Breast epithelium (tissue), 4 donors: ENCODE results near the gene CCDC17. TPM values are rescaled to one million over a fixed set of nuclear protein-coding genes. Genes with fewer than 3 reads are reported as not detected.

Experiments used
- DNase-seq, 2 donors: peaks; one replicate each; pipeline ENCODE4 v3.0.0-alpha.2; 2019; ENCODE audit warnings: low spot score in 2 of 2
- H3K27ac ChIP-seq, 2 donors: fragments of 200-600 bp; sonication (generic) in 1 of 2; one replicate each; pipeline ENCODE4 v1.5.1; 2016 to 2019; ENCODE audit warnings: mild to moderate bottlenecking in 1 of 2
- H3K27me3 ChIP-seq, 2 donors: fragments of 200-600 bp; sonication (generic) in 1 of 2; one replicate each; pipeline versions ENCODE4 v1.5.1 to v1.6.0; 2017 to 2019; ENCODE audit warnings: control low read depth in 1 of 2, mild to moderate bottlenecking in 1 of 2
- H3K36me3 ChIP-seq: fragments of 200-600 bp; one replicate; pipeline ENCODE4 v1.5.1; 2019
- H3K4me1 ChIP-seq, 2 donors: fragments of 200-600 bp; sonication (generic); one replicate each; pipeline ENCODE4 v1.5.1; 2016 to 2019; ENCODE audit warnings: control low read depth in 1 of 2
- H3K4me3 ChIP-seq, 3 donors: fragments of 200-600 bp; sonication (generic); 1 replicate in 2 of 3; 2 replicates in 1 of 3; pipeline ENCODE4 v1.5.1; 2016 to 2019; ENCODE audit warnings: mild to moderate bottlenecking in 3 of 3, moderate library complexity in 2 of 3
- H3K9me3 ChIP-seq, 2 donors: fragments of 200-600 bp; sonication (generic) in 1 of 2; one replicate each; pipeline ENCODE4 v1.5.1; 2016 to 2019; ENCODE audit warnings: control low read depth in 1 of 2
- POLR2A ChIP-seq: fragments of 450-650 bp; IDR thresholded peaks from one replicate; pipeline ENCODE4 v1.6.1; 2016; ENCODE audit warnings: antibody characterized with exemption, mild to moderate bottlenecking, moderate library complexity
- POLR2AphosphoS5 ChIP-seq, 3 donors: sonication (generic); formaldehyde crosslinking; IDR thresholded peaks; one replicate each; pipeline ENCODE4 v1.6.1; 2017; ENCODE audit warnings: antibody characterized with exemption in 3 of 3
- intact Hi-C: fragments of 100-400 bp; cut with DNase I; formaldehyde crosslinking; loops from one replicate; pipeline ENCODE4 v1.15.1; 2023; ENCODE audit warnings: low total_unique reads
- total RNA-seq, 3 donors: library from RNA; depleted of rRNA; stranded (reverse); fragments of >200 nt; gene quantifications; one replicate each; pipeline ENCODE4 v1.1.0, GENCODE V29; 2016
- TF ChIP-seq, protein P1 (sequence below), 3 donors: fragments of 450-650 bp; IDR thresholded peaks; one replicate each; pipeline ENCODE4 v1.5.1; 2016 to 2017; ENCODE audit warnings: antibody characterized with exemption in 3 of 3, mild to moderate bottlenecking in 3 of 3, moderate library complexity in 3 of 3

CCDC17 gene
- 1 to 10 TPM; 2.3 to 5.7 (median 4.5) TPM for total RNA-seq

DNA sequence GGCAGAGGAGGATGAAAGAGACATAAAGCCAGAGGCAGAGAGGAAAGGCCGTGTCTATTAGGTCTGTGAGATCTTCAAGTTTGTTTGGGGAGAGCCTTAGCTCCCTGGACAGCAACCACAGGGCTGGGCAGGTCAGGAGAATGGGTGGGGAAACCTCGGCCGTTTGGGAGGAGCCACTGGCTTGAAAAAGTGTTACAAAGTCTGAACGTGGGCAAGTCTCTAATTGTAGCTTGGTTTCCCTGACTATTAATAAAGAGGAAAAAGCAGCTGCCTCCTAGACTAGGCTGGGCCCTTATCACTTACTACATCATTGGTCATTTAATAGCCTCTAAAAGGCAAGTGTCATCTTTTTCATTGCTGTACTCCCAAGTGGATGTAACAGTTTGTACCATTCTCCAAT lies at the start of gene CCDC17:
CCDC17 (minus strand) TSS at position 83 of the 400 bp plus-strand sequence. CDS start 145 bp downstream, outside the sequence.
- Histone ChIP-seq H3K36me3 (peaks cover 8% of the 10 kb centered on the region), H3K27ac (peak within 1 kb of the TSS in 1 of 2 donors; percentile 69), H3K27me3 (no peaks in the 10 kb centered on the region), H3K4me3 (peak within 1 kb of the TSS; percentile 19 to 60 (median 20)), H3K9me3 (no peaks in the 10 kb centered on the region), H3K4me1 (no peaks in the 10 kb centered on the region)
- intact Hi-C loops = no loop called here
- no peak for DNase-seq
- TF ChIP-seq POLR2A (no peak), POLR2AphosphoS5 (IDR thresholded peaks at IDR 0.05) (no peak)
- TF ChIP-seq, protein P1, sequence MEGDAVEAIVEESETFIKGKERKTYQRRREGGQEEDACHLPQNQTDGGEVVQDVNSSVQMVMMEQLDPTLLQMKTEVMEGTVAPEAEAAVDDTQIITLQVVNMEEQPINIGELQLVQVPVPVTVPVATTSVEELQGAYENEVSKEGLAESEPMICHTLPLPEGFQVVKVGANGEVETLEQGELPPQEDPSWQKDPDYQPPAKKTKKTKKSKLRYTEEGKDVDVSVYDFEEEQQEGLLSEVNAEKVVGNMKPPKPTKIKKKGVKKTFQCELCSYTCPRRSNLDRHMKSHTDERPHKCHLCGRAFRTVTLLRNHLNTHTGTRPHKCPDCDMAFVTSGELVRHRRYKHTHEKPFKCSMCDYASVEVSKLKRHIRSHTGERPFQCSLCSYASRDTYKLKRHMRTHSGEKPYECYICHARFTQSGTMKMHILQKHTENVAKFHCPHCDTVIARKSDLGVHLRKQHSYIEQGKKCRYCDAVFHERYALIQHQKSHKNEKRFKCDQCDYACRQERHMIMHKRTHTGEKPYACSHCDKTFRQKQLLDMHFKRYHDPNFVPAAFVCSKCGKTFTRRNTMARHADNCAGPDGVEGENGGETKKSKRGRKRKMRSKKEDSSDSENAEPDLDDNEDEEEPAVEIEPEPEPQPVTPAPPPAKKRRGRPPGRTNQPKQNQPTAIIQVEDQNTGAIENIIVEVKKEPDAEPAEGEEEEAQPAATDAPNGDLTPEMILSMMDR (IDR thresholded peaks at IDR 0.05) = no peak

DNA sequence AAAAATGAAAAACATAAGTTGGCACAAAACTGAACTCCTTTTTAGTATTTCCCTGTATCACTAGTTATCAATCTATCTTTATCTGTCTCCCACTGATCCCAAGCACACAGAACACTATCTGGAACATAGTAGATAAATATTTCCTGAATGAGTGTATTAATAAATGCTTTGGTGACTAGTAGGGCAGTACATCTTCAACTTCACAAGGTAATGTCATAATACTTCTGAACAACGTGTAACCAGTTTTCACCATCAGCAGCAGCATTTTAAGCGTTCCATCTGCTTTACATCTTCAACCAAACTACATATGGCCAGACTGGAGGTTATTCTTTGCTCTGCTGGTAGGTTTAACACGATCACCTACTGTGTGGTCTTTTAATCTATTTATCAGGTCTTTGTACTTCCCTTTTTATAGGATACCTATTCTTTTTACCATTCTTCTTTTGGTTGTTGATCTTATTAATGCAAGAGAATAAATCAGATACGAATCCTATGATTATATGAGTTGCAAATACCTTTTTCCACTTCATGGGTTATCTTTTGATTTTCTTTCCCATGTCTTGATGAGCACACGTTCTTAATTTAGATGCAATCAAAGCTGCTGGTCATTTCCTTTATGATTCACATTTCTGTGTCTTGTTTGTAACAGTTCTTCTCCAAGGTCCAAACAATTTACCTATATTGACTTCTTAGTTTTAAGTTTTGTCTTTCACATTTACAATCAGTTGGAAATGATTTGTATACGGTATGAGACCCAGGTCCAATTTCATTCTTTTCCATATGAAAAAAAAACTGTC lies 46.2 kb upstream of the CCDC17 start:
- TF ChIP-seq, protein P1 (IDR thresholded peaks at IDR 0.05) = no peak
- no peak for TF ChIP-seq POLR2A
- no peak for TF ChIP-seq POLR2AphosphoS5 (IDR thresholded peaks at IDR 0.05)
- no peak overlapping the region for H3K27ac ChIP-seq
- no peaks in the 10 kb centered on the region for H3K9me3 ChIP-seq
- no peak for DNase-seq
- H3K4me3 ChIP-seq = no peak overlapping the region
- no peaks in the 10 kb centered on the region for H3K36me3 ChIP-seq
- intact Hi-C loops = no loop called here
- no peaks in the 10 kb centered on the region for H3K27me3 ChIP-seq
- H3K4me1 ChIP-seq = no peaks in the 10 kb centered on the region

DNA sequence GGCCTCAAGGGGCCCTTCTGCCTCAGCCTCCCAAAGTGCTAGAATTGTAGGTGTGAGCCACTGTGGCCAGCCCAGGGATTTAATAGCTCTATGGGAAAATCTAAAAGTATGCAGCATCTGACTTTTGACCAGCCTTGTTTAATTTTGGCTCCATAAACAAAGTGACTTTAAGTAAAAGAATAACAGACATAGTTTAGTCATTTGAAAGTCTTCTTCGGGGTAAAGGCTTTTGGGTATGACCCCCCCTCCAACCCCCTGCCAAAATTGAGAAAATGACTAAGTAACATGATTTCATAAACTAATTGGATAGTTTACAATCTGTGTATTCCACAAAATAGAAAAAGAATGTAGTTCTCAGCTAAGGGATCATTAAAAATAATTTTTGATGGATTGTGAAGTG lies 45.5 kb upstream of the CCDC17 start:
- Histone ChIP-seq H3K9me3 (no peaks in the 10 kb centered on the region), H3K27me3 (no peaks in the 10 kb centered on the region), H3K36me3 (no peaks in the 10 kb centered on the region), H3K4me1 (no peaks in the 10 kb centered on the region), H3K4me3 (no peak overlapping the region), H3K27ac (no peak overlapping the region)
- TF ChIP-seq POLR2A (no peak), POLR2AphosphoS5 (IDR thresholded peaks at IDR 0.05) (no peak)
- TF ChIP-seq, protein P1 (IDR thresholded peaks at IDR 0.05) = no peak
- DNase-seq = no peak
- intact Hi-C loops = no loop called here

DNA sequence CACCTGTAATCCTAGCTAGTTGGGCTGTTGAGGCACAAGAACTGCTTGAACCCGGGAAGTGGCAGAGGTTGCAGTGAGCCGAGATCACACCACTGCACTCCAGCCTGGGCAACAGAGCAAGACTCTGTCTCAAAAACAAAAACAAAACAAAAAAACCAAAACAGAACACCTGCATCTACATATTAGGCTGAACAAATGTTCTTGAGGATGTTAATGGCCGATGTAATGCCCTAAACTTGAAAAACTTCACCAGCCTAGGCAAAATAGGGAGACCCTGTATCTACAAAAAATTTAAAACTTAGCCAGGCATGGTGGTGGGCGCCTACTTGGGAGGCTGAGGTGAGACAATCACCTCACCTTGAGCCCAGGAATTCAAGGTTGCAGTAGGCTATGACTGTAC lies 44.7 kb upstream of the CCDC17 start:
- TF ChIP-seq, protein P1 (IDR thresholded peaks at IDR 0.05) = no peak
- TF ChIP-seq POLR2AphosphoS5 (IDR thresholded peaks at IDR 0.05) (no peak), POLR2A (no peak)
- no peaks in the 10 kb centered on the region for H3K9me3 ChIP-seq
- no peaks in the 10 kb centered on the region for H3K36me3 ChIP-seq
- DNase-seq = no peak
- H3K4me1 ChIP-seq = no peaks in the 10 kb centered on the region
- no peak overlapping the region for H3K27ac ChIP-seq
- intact Hi-C loops = no loop called here
- no peaks in the 10 kb centered on the region for H3K27me3 ChIP-seq
- no peak overlapping the region for H3K4me3 ChIP-seq

DNA sequence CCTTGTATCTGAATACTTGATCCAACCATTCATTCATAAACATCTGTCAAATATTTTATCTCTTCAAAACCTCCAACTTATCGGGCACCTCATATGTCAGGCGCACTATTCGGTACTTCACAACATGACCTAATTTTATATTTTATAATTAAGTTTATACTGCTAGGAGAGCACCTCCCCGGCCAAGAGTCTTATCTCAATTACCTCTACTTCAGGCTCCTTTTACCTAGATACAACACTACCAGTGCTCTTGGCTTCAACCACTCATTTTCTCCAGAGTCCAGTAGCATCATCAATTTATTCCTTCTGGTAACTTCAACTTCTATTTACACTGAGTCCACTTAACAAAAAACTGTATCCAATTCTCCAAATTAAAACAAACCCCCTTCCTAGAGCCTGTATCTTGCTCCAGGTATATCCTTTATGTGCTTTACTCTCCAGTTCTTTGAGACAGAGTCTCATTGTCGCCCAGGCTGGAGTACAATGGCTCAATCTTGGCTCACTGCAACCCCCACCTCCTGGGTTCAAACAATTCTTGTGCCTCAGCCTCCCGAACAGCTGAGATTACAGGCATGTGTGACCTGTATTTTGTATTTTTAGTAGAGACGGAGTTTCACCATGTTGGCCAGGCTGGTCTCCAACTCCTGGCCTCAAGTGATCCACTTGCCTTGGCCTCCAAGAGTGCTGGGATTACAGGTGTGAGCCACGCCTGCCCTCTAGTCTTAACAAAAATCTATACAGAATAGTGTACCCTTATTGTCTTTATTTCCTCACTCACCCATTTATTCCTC lies 43.7 kb upstream of the CCDC17 start:
- Histone ChIP-seq H3K4me3 (no peak overlapping the region), H3K9me3 (no peaks in the 10 kb centered on the region), H3K27ac (no peak overlapping the region), H3K27me3 (no peaks in the 10 kb centered on the region), H3K4me1 (no peaks in the 10 kb centered on the region), H3K36me3 (no peaks in the 10 kb centered on the region)
- DNase-seq = no peak
- intact Hi-C loops = no loop called here
- TF ChIP-seq, protein P1 (IDR thresholded peaks at IDR 0.05) = no peak
- TF ChIP-seq POLR2AphosphoS5 (IDR thresholded peaks at IDR 0.05) (no peak), POLR2A (no peak)
